ACC112 (cell line): Measurements from ENCODE around the gene PET100.
A peak's percentile ranks its signal among the peaks of the same experiment; 100 is the strongest.

Experiments
- H2AFZ ChIP-seq: fragments of 200-600 bp; sonication (generic); one replicate; pipeline ENCODE4 v1.6.0; 2017; ENCODE audit warnings: antibody characterized with exemption, low read length; ENCODE audit not compliant: unreplicated experiment
- H3K27ac ChIP-seq: fragments of 200-600 bp; sonication (generic); 2 replicates; pipeline ENCODE4 v1.5.1; 2014; ENCODE audit warnings: low read depth, mild to moderate bottlenecking, antibody characterized with exemption, low read length, moderate library complexity
- H3K27me3 ChIP-seq: fragments of 200-600 bp; sonication (generic); 2 replicates; pipeline ENCODE4 v1.6.1; 2014; ENCODE audit warnings: mild to moderate bottlenecking, antibody characterized with exemption, low read length, moderate library complexity, mixed read lengths; ENCODE audit not compliant: insufficient read depth
- H3K36me3 ChIP-seq: fragments of 200-600 bp; sonication (generic); 2 replicates; pipeline ENCODE4 v1.6.1; 2016; ENCODE audit warnings: mild to moderate bottlenecking, antibody characterized with exemption, low read length, moderate library complexity, mixed read lengths; ENCODE audit not compliant: insufficient read depth
- H3K4me1 ChIP-seq: fragments of 200-600 bp; sonication (generic); one replicate; pipeline ENCODE4 v1.6.1; 2016; ENCODE audit warnings: low read length, mixed read lengths; ENCODE audit not compliant: insufficient read depth, unreplicated experiment, control insufficient read depth
- H3K4me3 ChIP-seq: fragments of 200-600 bp; sonication (generic); 2 replicates; pipeline ENCODE4 v1.5.1; 2014; ENCODE audit warnings: mild to moderate bottlenecking, low read depth, low read length
- H3K79me2 ChIP-seq: fragments of 200-600 bp; sonication (generic); one replicate; pipeline ENCODE4 v1.6.0; 2016; ENCODE audit warnings: low read length; ENCODE audit not compliant: control insufficient read depth, unreplicated experiment, insufficient read depth

The PET100 gene

GRCh38 chr19:7623725-7624603, 5.6 kb upstream of the PET100 start:
- peaks cover 26% of the 10 kb centered on the region for H3K79me2 ChIP-seq
- no peaks in the 10 kb centered on the region for H3K27me3 ChIP-seq
- no peaks in the 10 kb centered on the region; the same call in 1 of the 2 replicates for H3K36me3 ChIP-seq
- no peak overlapping the region for H3K27ac ChIP-seq
- H3K4me3 ChIP-seq, result no peak overlapping the region
- no peaks in the 10 kb centered on the region for H3K4me1 ChIP-seq
- H2AFZ ChIP-seq, result no peak overlapping the region

GRCh38 chr19:7624810-7625209, 4.8 kb upstream of the PET100 start:
- no peaks in the 10 kb centered on the region for H3K4me1 ChIP-seq
- H2AFZ ChIP-seq, result no peak overlapping the region
- H3K36me3 ChIP-seq, result no peaks in the 10 kb centered on the region; the same call in 1 of the 2 replicates
- no peak overlapping the region for H3K4me3 ChIP-seq
- no peaks in the 10 kb centered on the region for H3K27me3 ChIP-seq
- peaks cover 32% of the 10 kb centered on the region for H3K79me2 ChIP-seq
- no peak overlapping the region for H3K27ac ChIP-seq

GRCh38 chr19:7625763-7626372, 3.7 kb upstream of the PET100 start:
- Histone ChIP-seq H3K79me2 (peaks cover 43% of the 10 kb centered on the region), H3K4me3 (no peak overlapping the region)

GRCh38 chr19:7627166-7627565, 2.4 kb upstream of the PET100 start:
- no peaks in the 10 kb centered on the region for H3K4me1 ChIP-seq
- H3K27me3 ChIP-seq, result no peaks in the 10 kb centered on the region
- no peak overlapping the region for H3K4me3 ChIP-seq
- H3K79me2 ChIP-seq, result peaks cover 46% of the 10 kb centered on the region
- H3K27ac ChIP-seq, result no peak overlapping the region
- no peak overlapping the region for H2AFZ ChIP-seq
- H3K36me3 ChIP-seq, result no peaks in the 10 kb centered on the region; the same call in 1 of the 2 replicates

More at GRCh38 chr19:7625763-7626372, 3.7 kb upstream of the PET100 start:
- no peak overlapping the region for H3K27ac ChIP-seq
- H3K4me1 ChIP-seq, result no peaks in the 10 kb centered on the region
- no peaks in the 10 kb centered on the region for H3K27me3 ChIP-seq
- no peaks in the 10 kb centered on the region; the same call in 1 of the 2 replicates for H3K36me3 ChIP-seq
- no peak overlapping the region for H2AFZ ChIP-seq

GRCh38 chr19:7628589-7629311, 843 bp upstream of the PET100 start:
- Histone ChIP-seq H2AFZ (peak overlapping the region; percentile 64), H3K27me3 (no peaks in the 10 kb centered on the region), H3K36me3 (no peaks in the 10 kb centered on the region), H3K27ac (peak overlapping the region; percentile 36; the same call in 1 of the 2 replicates), H3K79me2 (peaks cover 46% of the 10 kb centered on the region), H3K4me3 (peak overlapping the region; percentile 98), H3K4me1 (no peaks in the 10 kb centered on the region)

GRCh38 chr19:7631577-7631976, 2.0 kb downstream of the PET100 start:
- H3K27ac ChIP-seq, result no peak overlapping the region
- H3K4me1 ChIP-seq, result no peaks in the 10 kb centered on the region
- no peaks in the 10 kb centered on the region for H3K27me3 ChIP-seq
- peaks cover 41% of the 10 kb centered on the region for H3K79me2 ChIP-seq
- no peak overlapping the region for H3K4me3 ChIP-seq
- no peaks in the 10 kb centered on the region for H3K36me3 ChIP-seq
- H2AFZ ChIP-seq, result no peak overlapping the region

GRCh38 chr19:7632340-7633203, 3.0 kb downstream of the PET100 start:
- Histone ChIP-seq H3K36me3 (no peaks in the 10 kb centered on the region), H3K79me2 (peaks cover 33% of the 10 kb centered on the region), H3K27ac (no peak overlapping the region), H3K4me3 (no peak overlapping the region), H3K27me3 (no peaks in the 10 kb centered on the region), H3K4me1 (no peaks in the 10 kb centered on the region), H2AFZ (no peak overlapping the region)

GRCh38 chr19:7633698-7634097, 4.1 kb downstream of the PET100 start, which contains the start of gene PCP2:
TSS of gene PCP2 (minus strand) at chr19:7633719. CDS start at chr19:7633457, 262 bp downstream.
- H3K4me3 ChIP-seq, result no peak within 1 kb of the TSS
- H2AFZ ChIP-seq, result no peak within 1 kb of the TSS
- H3K4me1 ChIP-seq, result no peaks in the 10 kb centered on the region
- H3K27me3 ChIP-seq, result no peaks in the 10 kb centered on the region
- no peak within 1 kb of the TSS for H3K27ac ChIP-seq
- peaks cover 22% of the 10 kb centered on the region for H3K79me2 ChIP-seq
- H3K36me3 ChIP-seq, result no peaks in the 10 kb centered on the region

- Histone ChIP-seq H3K4me3 (no peak overlapping the region), H2AFZ (no peak overlapping the region), H3K4me1 (no peaks in the 10 kb centered on the region), H3K79me2 (peaks cover 5% of the 10 kb centered on the region), H3K36me3 (no peaks in the 10 kb centered on the region), H3K27ac (no peak overlapping the region), H3K27me3 (no peaks in the 10 kb centered on the region)
Observed at GRCh38 chr19:7635670-7636069, 6.1 kb downstream of the PET100 start.

GRCh38 chr19:7636317-7636690, 6.7 kb downstream of the PET100 start:
- no peaks in the 10 kb centered on the region for H3K36me3 ChIP-seq
- H3K27ac ChIP-seq, result no peak overlapping the region
- H3K27me3 ChIP-seq, result no peaks in the 10 kb centered on the region
- H2AFZ ChIP-seq, result no peak overlapping the region
- peak overlapping the region; percentile 73 for H3K4me3 ChIP-seq
- no peaks in the 10 kb centered on the region for H3K79me2 ChIP-seq
- H3K4me1 ChIP-seq, result no peaks in the 10 kb centered on the region
